K562 (cell line): ENCODE data around the gene MPHOSPH9. TPM values are rescaled to one million over a fixed set of nuclear protein-coding genes. Genes with fewer than 3 reads are reported as not detected.

Source experiments
- BCL6 ChIP-seq: fragments of 250-450 bp; sonication (Bioruptor Pico); IDR thresholded peaks from 2 replicates; pipeline ENCODE4 v1.4.0; 2020
- BRF1 ChIP-seq: IDR thresholded peaks from 3 replicates; pipeline ENCODE4 v1.6.1; 2011; ENCODE audit warnings: borderline replicate concordance, mild to moderate bottlenecking; ENCODE audit not compliant: insufficient read length; ENCODE audit errors: extremely low read depth
- HLTF ChIP-seq: fragments of 450-650 bp; IDR thresholded peaks from 2 replicates; pipeline ENCODE4 v1.6.1; 2016
- ILK ChIP-seq: fragments of 450-650 bp; IDR thresholded peaks from 2 replicates; pipeline ENCODE4 v1.6.1; 2016; ENCODE audit warnings: missing genetic modification characterization, low read depth, mild to moderate bottlenecking, missing compliant biosample characterization, moderate library complexity, borderline replicate concordance
- PHB ChIP-seq: fragments of 250-450 bp; sonication (Bioruptor Pico); IDR thresholded peaks from 2 replicates; pipeline ENCODE4 v1.5.0; 2021
- POLR2B ChIP-seq: fragments of 450-650 bp; IDR thresholded peaks from 2 replicates; pipeline ENCODE4 v1.6.1; 2018; ENCODE audit warnings: low read depth; ENCODE audit not compliant: partially characterized antibody
- PYGO2 ChIP-seq: fragments of 450-650 bp; IDR thresholded peaks from 2 replicates; pipeline ENCODE4 v1.6.1; 2016; ENCODE audit warnings: mild to moderate bottlenecking, missing genetic modification characterization, moderate library complexity, missing compliant biosample characterization
- RCOR1 ChIP-seq, 2 experiments: IDR thresholded peaks; 2 replicates each; pipeline ENCODE4 v1.6.1; 2012; ENCODE audit warnings: low read depth in 2 of 2, low read length in 2 of 2, borderline replicate concordance in 1 of 2, improper control_type of control experiment in 1 of 2
- RNF2 ChIP-seq: sonication (generic); IDR thresholded peaks from 2 replicates; pipeline ENCODE4 v1.6.1; 2016
- SIN3B ChIP-seq: fragments of 450-650 bp; IDR thresholded peaks from 2 replicates; pipeline ENCODE4 v1.6.1; 2017; ENCODE audit warnings: low read depth, mild to moderate bottlenecking, moderate library complexity
- SUPT5H ChIP-seq: fragments of 450-650 bp; IDR thresholded peaks from 2 replicates; pipeline ENCODE4 v1.6.1; 2016
- TEAD4 ChIP-seq, 2 experiments: sonication (generic) in 1 of 2; formaldehyde crosslinking in 1 of 2; IDR thresholded peaks; 2 replicates each; pipeline versions ENCODE4 v1.6.1 to v1.8.0; 2012 to 2022; ENCODE audit warnings: borderline replicate concordance in 1 of 2, inconsistent platforms in 1 of 2, low read length in 1 of 2, mild to moderate bottlenecking in 1 of 2, missing genetic modification reagents in 1 of 2
- ZC3H11A ChIP-seq: IDR thresholded peaks from 2 replicates; pipeline ENCODE4 v1.6.1; 2012; ENCODE audit warnings: low read depth, low read length, improper control_type of control experiment
- ZNF584 ChIP-seq: fragments of 200-800 bp; sonication (Bioruptor generic); IDR thresholded peaks from 2 replicates; pipeline ENCODE4 v1.6.1; 2016; ENCODE audit warnings: low read depth, mild to moderate bottlenecking, missing genetic modification characterization, missing compliant biosample characterization
- polyA plus RNA-seq, 8 experiments: library from polyadenylated mRNA; depleted of rRNA in 4 of 8; stranded (reverse) in 5 of 8; unstranded in 3 of 8; fragments of >200 nt; fragmentation: Nextera tagmentation in 2 of 8; fragmentation: Illumina TruSeq in 1 of 8; extraction: Ambion mirVana in 2 of 8; extraction: Trizol in 1 of 8; gene quantifications; 2 replicates each; pipeline versions ENCODE4 v1.2.1 to v1.2.3, GENCODE V29; 2011 to 2014; ENCODE audit warnings: inconsistent platforms in 1 of 8, missing spikeins in 1 of 8
- total RNA-seq, 7 experiments: library from RNA; depleted of rRNA in 6 of 7; stranded (reverse); fragments of >200 nt in 6 of 7; fragmentation: Illumina TruSeq in 2 of 7; extraction: Trizol in 2 of 7; gene quantifications; 2 replicates each; pipeline versions ENCODE4 v1.2.1 to v1.2.3, GENCODE V29; 2011 to 2021; ENCODE audit warnings: low replicate concordance in 1 of 7
- TF ChIP-seq, protein P1 (sequence below): fragments of 250-450 bp; sonication (Bioruptor Pico); IDR thresholded peaks from 2 replicates; pipeline ENCODE4 v1.4.0; 2020; ENCODE audit warnings: mild to moderate bottlenecking, moderate library complexity
- TF ChIP-seq, protein P2 (sequence below): fragments of 250-450 bp; sonication (Bioruptor Pico); IDR thresholded peaks from 2 replicates; pipeline ENCODE4 v1.8.0; 2021; ENCODE audit warnings: moderate library complexity, mild to moderate bottlenecking, inconsistent platforms
- TF ChIP-seq, protein P3 (sequence below): sonication (generic); formaldehyde crosslinking; IDR thresholded peaks from 2 replicates; pipeline ENCODE4 v1.8.0; 2022; ENCODE audit warnings: missing genetic modification reagents, mild to moderate bottlenecking, moderate library complexity, borderline replicate concordance
- TF ChIP-seq, protein P4 (sequence below), 2 experiments: fragments of 150-350 bp in 1 of 2; IDR thresholded peaks; 2 replicates each; pipeline ENCODE4 v1.6.1; 2012 to 2016; ENCODE audit warnings: low read depth in 2 of 2, low read length in 2 of 2, mild to moderate bottlenecking in 1 of 2, moderate library complexity in 1 of 2

The MPHOSPH9 gene
- total and polyA plus RNA-seq, 9 of the 15 experiments (the other 6 are each of a cell fraction or from before 2014, with no cell fraction given) = 14.2 to 103 (median 54.5) TPM

DNA sequence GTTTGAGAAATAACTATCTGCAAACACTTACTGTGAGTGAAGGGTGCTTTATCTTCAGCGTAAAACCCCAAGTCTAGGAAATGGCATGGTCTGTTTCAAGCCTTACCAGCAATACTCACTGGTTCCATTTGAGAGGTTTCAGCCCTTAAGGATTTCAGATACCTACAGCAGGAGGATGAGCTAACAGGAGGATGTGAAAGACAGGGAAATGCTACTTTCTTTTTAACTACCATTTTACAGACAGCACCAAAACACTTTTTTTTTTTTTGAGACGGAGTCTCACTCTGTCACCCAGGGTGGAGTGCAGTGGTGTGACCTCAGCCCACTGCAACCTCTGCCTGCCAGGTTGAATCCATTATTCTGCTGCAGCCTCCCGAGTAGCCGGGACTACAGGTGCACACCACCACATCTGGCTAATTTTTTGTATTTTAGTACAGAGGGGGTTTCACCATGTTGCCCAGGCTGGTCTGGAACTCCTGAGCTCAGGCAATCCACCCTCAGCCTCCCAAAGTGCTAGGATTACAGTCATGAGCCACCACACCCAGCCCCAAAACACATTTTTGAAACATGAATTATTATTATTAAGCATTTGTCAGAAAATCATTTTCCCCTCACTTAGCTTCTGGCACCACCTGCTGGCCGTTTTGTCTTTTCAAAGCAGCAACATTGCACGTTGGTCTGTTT lies 4.8 kb upstream of the MPHOSPH9 start (continued):
- TF ChIP-seq, protein P1, sequence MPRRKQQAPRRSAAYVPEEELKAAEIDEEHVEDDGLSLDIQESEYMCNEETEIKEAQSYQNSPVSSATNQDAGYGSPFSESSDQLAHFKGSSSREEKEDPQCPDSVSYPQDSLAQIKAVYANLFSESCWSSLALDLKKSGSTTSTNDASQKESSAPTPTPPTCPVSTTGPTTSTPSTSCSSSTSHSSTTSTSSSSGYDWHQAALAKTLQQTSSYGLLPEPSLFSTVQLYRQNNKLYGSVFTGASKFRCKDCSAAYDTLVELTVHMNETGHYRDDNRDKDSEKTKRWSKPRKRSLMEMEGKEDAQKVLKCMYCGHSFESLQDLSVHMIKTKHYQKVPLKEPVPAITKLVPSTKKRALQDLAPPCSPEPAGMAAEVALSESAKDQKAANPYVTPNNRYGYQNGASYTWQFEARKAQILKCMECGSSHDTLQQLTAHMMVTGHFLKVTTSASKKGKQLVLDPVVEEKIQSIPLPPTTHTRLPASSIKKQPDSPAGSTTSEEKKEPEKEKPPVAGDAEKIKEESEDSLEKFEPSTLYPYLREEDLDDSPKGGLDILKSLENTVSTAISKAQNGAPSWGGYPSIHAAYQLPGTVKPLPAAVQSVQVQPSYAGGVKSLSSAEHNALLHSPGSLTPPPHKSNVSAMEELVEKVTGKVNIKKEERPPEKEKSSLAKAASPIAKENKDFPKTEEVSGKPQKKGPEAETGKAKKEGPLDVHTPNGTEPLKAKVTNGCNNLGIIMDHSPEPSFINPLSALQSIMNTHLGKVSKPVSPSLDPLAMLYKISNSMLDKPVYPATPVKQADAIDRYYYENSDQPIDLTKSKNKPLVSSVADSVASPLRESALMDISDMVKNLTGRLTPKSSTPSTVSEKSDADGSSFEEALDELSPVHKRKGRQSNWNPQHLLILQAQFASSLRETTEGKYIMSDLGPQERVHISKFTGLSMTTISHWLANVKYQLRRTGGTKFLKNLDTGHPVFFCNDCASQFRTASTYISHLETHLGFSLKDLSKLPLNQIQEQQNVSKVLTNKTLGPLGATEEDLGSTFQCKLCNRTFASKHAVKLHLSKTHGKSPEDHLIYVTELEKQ (CRISPR knock-in tag) = no peak
- TF ChIP-seq RCOR1 (IDR thresholded peaks at IDR 0.05; ENCODE audit: borderline replicate concordance in 1 of 2, low read depth in 2 of 2, low read length in 2 of 2) (no peak), ILK (tag) (no peak), SUPT5H (no peak), TEAD4 (IDR thresholded peaks at IDR 0.05; ENCODE audit: low read length) (no peak), TEAD4 (CRISPR knock-in tag; IDR thresholded peaks at IDR 0.05; ENCODE audit: borderline replicate concordance) (no peak), PYGO2 (no peak), HLTF (no peak), ZC3H11A (no peak), ZNF584 (CRISPR knock-in tag) (no peak), PHB (CRISPR knock-in tag) (no peak), RNF2 (no peak), POLR2B (no peak), BRF1 (no peak), SIN3B (no peak), BCL6 (CRISPR knock-in tag) (no peak)
- TF ChIP-seq, protein P2, sequence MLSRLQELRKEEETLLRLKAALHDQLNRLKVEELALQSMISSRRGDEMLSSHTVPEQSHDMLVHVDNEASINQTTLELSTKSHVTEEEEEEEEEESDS (CRISPR knock-in tag) = no peak
- TF ChIP-seq, protein P3, sequence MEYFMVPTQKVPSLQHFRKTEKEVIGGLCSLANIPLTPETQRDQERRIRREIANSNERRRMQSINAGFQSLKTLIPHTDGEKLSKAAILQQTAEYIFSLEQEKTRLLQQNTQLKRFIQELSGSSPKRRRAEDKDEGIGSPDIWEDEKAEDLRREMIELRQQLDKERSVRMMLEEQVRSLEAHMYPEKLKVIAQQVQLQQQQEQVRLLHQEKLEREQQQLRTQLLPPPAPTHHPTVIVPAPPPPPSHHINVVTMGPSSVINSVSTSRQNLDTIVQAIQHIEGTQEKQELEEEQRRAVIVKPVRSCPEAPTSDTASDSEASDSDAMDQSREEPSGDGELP (CRISPR knock-in tag) = no peak
- TF ChIP-seq, protein P4, sequence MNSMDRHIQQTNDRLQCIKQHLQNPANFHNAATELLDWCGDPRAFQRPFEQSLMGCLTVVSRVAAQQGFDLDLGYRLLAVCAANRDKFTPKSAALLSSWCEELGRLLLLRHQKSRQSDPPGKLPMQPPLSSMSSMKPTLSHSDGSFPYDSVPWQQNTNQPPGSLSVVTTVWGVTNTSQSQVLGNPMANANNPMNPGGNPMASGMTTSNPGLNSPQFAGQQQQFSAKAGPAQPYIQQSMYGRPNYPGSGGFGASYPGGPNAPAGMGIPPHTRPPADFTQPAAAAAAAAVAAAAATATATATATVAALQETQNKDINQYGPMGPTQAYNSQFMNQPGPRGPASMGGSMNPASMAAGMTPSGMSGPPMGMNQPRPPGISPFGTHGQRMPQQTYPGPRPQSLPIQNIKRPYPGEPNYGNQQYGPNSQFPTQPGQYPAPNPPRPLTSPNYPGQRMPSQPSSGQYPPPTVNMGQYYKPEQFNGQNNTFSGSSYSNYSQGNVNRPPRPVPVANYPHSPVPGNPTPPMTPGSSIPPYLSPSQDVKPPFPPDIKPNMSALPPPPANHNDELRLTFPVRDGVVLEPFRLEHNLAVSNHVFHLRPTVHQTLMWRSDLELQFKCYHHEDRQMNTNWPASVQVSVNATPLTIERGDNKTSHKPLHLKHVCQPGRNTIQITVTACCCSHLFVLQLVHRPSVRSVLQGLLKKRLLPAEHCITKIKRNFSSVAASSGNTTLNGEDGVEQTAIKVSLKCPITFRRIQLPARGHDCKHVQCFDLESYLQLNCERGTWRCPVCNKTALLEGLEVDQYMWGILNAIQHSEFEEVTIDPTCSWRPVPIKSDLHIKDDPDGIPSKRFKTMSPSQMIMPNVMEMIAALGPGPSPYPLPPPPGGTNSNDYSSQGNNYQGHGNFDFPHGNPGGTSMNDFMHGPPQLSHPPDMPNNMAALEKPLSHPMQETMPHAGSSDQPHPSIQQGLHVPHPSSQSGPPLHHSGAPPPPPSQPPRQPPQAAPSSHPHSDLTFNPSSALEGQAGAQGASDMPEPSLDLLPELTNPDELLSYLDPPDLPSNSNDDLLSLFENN (IDR thresholded peaks at IDR 0.05; ENCODE audit: low read depth in 2 of 2, low read length in 2 of 2) = no peak
